Fibroblast of upper back skin (primary cell): Measurements from ENCODE around the gene PAQR3.
A peak's percentile ranks its signal among the peaks of the same experiment; 100 is the strongest.

Source experiments
- DNase-seq: peaks from one replicate; pipeline ENCODE4 v3.0.0-alpha.2; 2013

PAQR3 gene

GRCh38 chr4:78938868-78939666 is at the start of gene PAQR3:
Gene PAQR3 (minus strand): TSS chr4:78939438. CDS start chr4:78939224, 214 bp downstream.
- peak; percentile 81 for DNase-seq

GRCh38 chr4:78987683-78988082 is 48.4 kb upstream of the PAQR3 start:
- DNase-seq = no peak

- DNase-seq = no peak
Measured at GRCh38 chr4:78984593-78984992, 45.4 kb upstream of the PAQR3 start.

- DNase-seq = no peak
Measured at GRCh38 chr4:78975865-78976264, 36.6 kb upstream of the PAQR3 start.

GRCh38 chr4:78971776-78972175 is 32.5 kb upstream of the PAQR3 start:
- no peak for DNase-seq

GRCh38 chr4:78971326-78971725 is 32.1 kb upstream of the PAQR3 start:
- DNase-seq = no peak

- DNase-seq = no peak
Measured at GRCh38 chr4:78962597-78963115, 23.4 kb upstream of the PAQR3 start.

- no peak for DNase-seq
Measured at GRCh38 chr4:78960926-78961325, 21.7 kb upstream of the PAQR3 start.

- DNase-seq = no peak
Measured at GRCh38 chr4:78956975-78957374, 17.7 kb upstream of the PAQR3 start.

- DNase-seq = no peak
Measured at GRCh38 chr4:78953769-78954666, 14.8 kb upstream of the PAQR3 start.

GRCh38 chr4:78953231-78953630 is 14.0 kb upstream of the PAQR3 start:
- DNase-seq = no peak

GRCh38 chr4:78951862-78952472 is 12.7 kb upstream of the PAQR3 start:
- DNase-seq = peak; percentile 57

GRCh38 chr4:78949735-78950134 is 10.5 kb upstream of the PAQR3 start:
- DNase-seq = peak; percentile 41

- no peak for DNase-seq
Measured at GRCh38 chr4:78945651-78946179, 6.5 kb upstream of the PAQR3 start.

GRCh38 chr4:78944381-78944780 is 5.1 kb upstream of the PAQR3 start:
- no peak for DNase-seq

GRCh38 chr4:78940752-78941151 is 1.5 kb upstream of the PAQR3 start:
- DNase-seq = no peak

GRCh38 chr4:78939667-78940008 is 400 bp upstream of the PAQR3 start:
- no peak for DNase-seq

- DNase-seq = no peak
Measured at GRCh38 chr4:78938474-78938867, 767 bp downstream of the PAQR3 start.

GRCh38 chr4:78937837-78938236 is 1.4 kb downstream of the PAQR3 start:
- DNase-seq = peak; percentile 9

GRCh38 chr4:78936989-78937388 is 2.2 kb downstream of the PAQR3 start:
- no peak for DNase-seq

GRCh38 chr4:78930016-78930629 is 9.1 kb downstream of the PAQR3 start:
- no peak for DNase-seq

GRCh38 chr4:78928835-78929234 is 10.4 kb downstream of the PAQR3 start:
- DNase-seq = no peak

GRCh38 chr4:78926826-78927225 is 12.4 kb downstream of the PAQR3 start:
- no peak for DNase-seq
